Endodermal cell (in vitro differentiated cells): ENCODE results near the gene METTL24. TPM values are rescaled to one million over a fixed set of nuclear protein-coding genes. Genes with fewer than 3 reads are reported as not detected.

ENCODE experiments used
- DNase-seq: peaks from one replicate; pipeline ENCODE4 v3.0.0-alpha.2; 2017
- H3K27ac ChIP-seq: 2 replicates; pipeline ENCODE4 v1.5.1; 2013; ENCODE audit warnings: mild to moderate bottlenecking, low read depth, low read length, moderate library complexity
- H3K27me3 ChIP-seq: 2 replicates; pipeline ENCODE4 v1.6.1; 2013; ENCODE audit warnings: mild to moderate bottlenecking, low read length, moderate library complexity; ENCODE audit not compliant: insufficient read depth, control insufficient read depth, poor library complexity, severe bottlenecking
- H3K36me3 ChIP-seq: 2 replicates; pipeline ENCODE4 v1.7.0; 2013; ENCODE audit warnings: mild to moderate bottlenecking, low read length, moderate library complexity; ENCODE audit not compliant: control insufficient read depth, insufficient read depth
- H3K4me1 ChIP-seq: one replicate; pipeline ENCODE4 v1.7.0; 2013; ENCODE audit warnings: low read length; ENCODE audit not compliant: control insufficient read depth, insufficient read depth
- H3K4me3 ChIP-seq: 2 replicates; pipeline ENCODE4 v1.5.1; 2013; ENCODE audit warnings: mild to moderate bottlenecking, low read length, moderate library complexity
- H3K9ac ChIP-seq: 2 replicates; pipeline ENCODE4 v1.6.1; 2013; ENCODE audit warnings: mild to moderate bottlenecking, low read length, moderate library complexity; ENCODE audit not compliant: poor library complexity, severe bottlenecking; ENCODE audit errors: extremely low read depth
- H3K9me3 ChIP-seq: 2 replicates; pipeline ENCODE4 v1.6.1; 2013; ENCODE audit warnings: mild to moderate bottlenecking, low read length, moderate library complexity; ENCODE audit not compliant: control insufficient read depth
- H3K27ac Mint-ChIP-seq: 2 replicates; pipeline ENCODE4 v1.8.0; 2020; ENCODE audit warnings: mixed read lengths
- H3K27me3 Mint-ChIP-seq: 2 replicates; pipeline ENCODE4 v1.8.0; 2021; ENCODE audit warnings: mild to moderate bottlenecking, mixed read lengths; ENCODE audit not compliant: insufficient read depth
- H3K36me3 Mint-ChIP-seq: 2 replicates; pipeline ENCODE4 v1.8.0; 2020; ENCODE audit warnings: low read depth, mixed read lengths
- H3K4me1 Mint-ChIP-seq: 2 replicates; pipeline ENCODE4 v1.8.0; 2020; ENCODE audit warnings: mixed read lengths
- H3K4me3 Mint-ChIP-seq: 2 replicates; pipeline ENCODE4 v1.8.0; 2020; ENCODE audit warnings: mild to moderate bottlenecking, moderate library complexity, mixed read lengths
- H3K9me3 Mint-ChIP-seq: 2 replicates; pipeline ENCODE4 v1.8.0; 2020; ENCODE audit warnings: mild to moderate bottlenecking, mixed read lengths
- WGBS, 2 experiments: methylation state at CpG; one replicate each; pipeline versions ENCODE4 v1.1.5 to v1.1.7; 2013; ENCODE audit warnings: missing lambda C conversion rate in 2 of 2, mixed read lengths in 1 of 2; ENCODE audit not compliant: insufficient coverage in 1 of 2, insufficient read length in 1 of 2; 5-methylcytosine and 5-hydroxymethylcytosine counted together
- total RNA-seq, 2 donors: library from RNA; stranded (reverse); fragmentation: NEBNext Ultra II Directional in 1 of 2; extraction: Animal tissue kit (Norgen Biotek cat#: 25700) in 1 of 2; gene quantifications; 2 replicates in 1 of 2; 3 replicates in 1 of 2; pipeline ENCODE4 v1.2.1, GENCODE V29; 2021
- TF ChIP-seq, protein P1 (sequence below): fragments of 200-600 bp; sonication (generic); conservative IDR thresholded peaks from 2 replicates; pipeline ENCODE4 v1.5.0; 2021; ENCODE audit warnings: antibody characterized with exemption, mild to moderate bottlenecking

Gene METTL24
- total RNA-seq, 2 donors from 2014 or later = 0.24 to 1.3 TPM

- Histone ChIP-seq H3K9me3 (no peaks in the 10 kb centered on the region), H3K27ac (no peak overlapping the region), H3K4me3 (no peak overlapping the region), H3K27me3 (no peaks in the 10 kb centered on the region), H3K36me3 (no peaks in the 10 kb centered on the region), H3K9ac (no peak overlapping the region), H3K4me1 (peaks cover 31% of the 10 kb centered on the region)
- 91 to 97% methylated on average over 10 to 19 of the region's 19 CpGs for WGBS, 2 experiments
- H3K4me1 Mint-ChIP-seq = peaks cover 63% of the 10 kb centered on the region
- peak; percentile 55 for DNase-seq
- no peak overlapping the region for H3K27ac Mint-ChIP-seq
- no peak overlapping the region for H3K4me3 Mint-ChIP-seq
- no peaks in the 10 kb centered on the region for H3K9me3 Mint-ChIP-seq
- TF ChIP-seq, protein P1, sequence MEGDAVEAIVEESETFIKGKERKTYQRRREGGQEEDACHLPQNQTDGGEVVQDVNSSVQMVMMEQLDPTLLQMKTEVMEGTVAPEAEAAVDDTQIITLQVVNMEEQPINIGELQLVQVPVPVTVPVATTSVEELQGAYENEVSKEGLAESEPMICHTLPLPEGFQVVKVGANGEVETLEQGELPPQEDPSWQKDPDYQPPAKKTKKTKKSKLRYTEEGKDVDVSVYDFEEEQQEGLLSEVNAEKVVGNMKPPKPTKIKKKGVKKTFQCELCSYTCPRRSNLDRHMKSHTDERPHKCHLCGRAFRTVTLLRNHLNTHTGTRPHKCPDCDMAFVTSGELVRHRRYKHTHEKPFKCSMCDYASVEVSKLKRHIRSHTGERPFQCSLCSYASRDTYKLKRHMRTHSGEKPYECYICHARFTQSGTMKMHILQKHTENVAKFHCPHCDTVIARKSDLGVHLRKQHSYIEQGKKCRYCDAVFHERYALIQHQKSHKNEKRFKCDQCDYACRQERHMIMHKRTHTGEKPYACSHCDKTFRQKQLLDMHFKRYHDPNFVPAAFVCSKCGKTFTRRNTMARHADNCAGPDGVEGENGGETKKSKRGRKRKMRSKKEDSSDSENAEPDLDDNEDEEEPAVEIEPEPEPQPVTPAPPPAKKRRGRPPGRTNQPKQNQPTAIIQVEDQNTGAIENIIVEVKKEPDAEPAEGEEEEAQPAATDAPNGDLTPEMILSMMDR = no peak
- no peaks in the 10 kb centered on the region for H3K27me3 Mint-ChIP-seq
- H3K36me3 Mint-ChIP-seq = no peaks in the 10 kb centered on the region
Observed at GRCh38 chr6:110329714-110330436, 28.3 kb downstream of the METTL24 start.

- Mint-ChIP-seq H3K27me3 (no peaks in the 10 kb centered on the region), H3K27ac (no peak overlapping the region), H3K4me1 (peaks cover 62% of the 10 kb centered on the region), H3K36me3 (no peaks in the 10 kb centered on the region), H3K9me3 (no peaks in the 10 kb centered on the region), H3K4me3 (no peak overlapping the region)
- H3K27me3 ChIP-seq = no peaks in the 10 kb centered on the region
- H3K27ac ChIP-seq = no peak overlapping the region
- H3K4me1 ChIP-seq = peaks cover 31% of the 10 kb centered on the region
- 76 to 84% methylated on average over 6 to 7 of the region's 7 CpGs for WGBS, 2 experiments
- no peak overlapping the region for H3K4me3 ChIP-seq
- H3K9me3 ChIP-seq = no peaks in the 10 kb centered on the region
- H3K36me3 ChIP-seq = no peaks in the 10 kb centered on the region
- DNase-seq = no peak
- TF ChIP-seq, protein P1 = no peak
- H3K9ac ChIP-seq = no peak overlapping the region
Observed at GRCh38 chr6:110329348-110329713, 28.8 kb downstream of the METTL24 start.

DNA sequence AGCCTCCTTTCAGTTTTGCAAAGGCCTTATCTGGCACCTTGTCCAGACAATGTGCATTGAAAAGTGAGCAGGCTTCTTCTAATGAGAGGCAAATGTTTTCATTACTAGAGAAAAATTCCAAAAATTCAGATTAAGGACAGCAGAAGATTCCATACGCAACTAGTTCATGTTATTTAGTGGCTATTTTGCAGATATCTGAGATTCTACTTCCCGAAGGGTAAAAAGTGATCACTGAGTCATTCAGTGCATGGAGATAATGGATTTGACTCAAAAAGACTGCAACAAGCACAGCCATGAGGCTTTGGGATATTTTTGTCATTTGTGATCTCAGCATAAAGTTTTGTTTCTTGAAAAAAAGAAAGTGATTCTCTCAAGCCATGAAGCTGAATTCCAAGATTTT lies 29.9 kb downstream of the METTL24 start:
- Mint-ChIP-seq H3K36me3 (no peaks in the 10 kb centered on the region), H3K4me3 (no peak overlapping the region), H3K27ac (no peak overlapping the region), H3K4me1 (peaks cover 68% of the 10 kb centered on the region), H3K27me3 (no peaks in the 10 kb centered on the region), H3K9me3 (no peaks in the 10 kb centered on the region)
- H3K27me3 ChIP-seq = no peaks in the 10 kb centered on the region
- 88 to 97% methylated on average over 2 of the region's 2 CpGs for WGBS, 2 experiments
- H3K4me1 ChIP-seq = peaks cover 36% of the 10 kb centered on the region
- H3K9ac ChIP-seq = no peak overlapping the region
- no peaks in the 10 kb centered on the region for H3K36me3 ChIP-seq
- no peak for DNase-seq
- H3K9me3 ChIP-seq = no peaks in the 10 kb centered on the region
- TF ChIP-seq, protein P1 = no peak
- H3K27ac ChIP-seq = no peak overlapping the region
- no peak overlapping the region for H3K4me3 ChIP-seq
